Effector CD8-positive, alpha-beta T cell (primary cell): Measurements from ENCODE around the gene CYP2E1.
"Not testable (repeated sequence)": the region's sequence is repeated elsewhere in the genome, so short reads cannot be mapped to it uniquely, and the experiment has no call there.

Experiments used
- DNase-seq: peaks from one replicate; lab custom pipeline; 2025; lab: John Stamatoyannopoulos, UW

The CYP2E1 gene

GRCh38 chr10:133573460-133573859, 46.3 kb downstream of the CYP2E1 start:
- not testable (repeated sequence) for DNase-seq

GRCh38 chr10:133577037-133577436, 49.9 kb downstream of the CYP2E1 start:
- DNase-seq = not testable (repeated sequence)
